ENCODE measurements around the gene ACVR2B. TPM values are rescaled to one million over a fixed set of nuclear protein-coding genes. Genes with fewer than 3 reads are reported as not detected.

ACVR2B gene
- total RNA-seq, 1 experiment from 2014 or later, result 2.8 TPM

Other genes starting within 250 kb of the ACVR2B start
- 0.33 TPM for gene SLC22A13, start 188.1 kb upstream of the ACVR2B start, total RNA-seq (2021; ENCODE audit: unreplicated experiment)
- 0.13 TPM for gene SLC22A14, start 171.6 kb upstream of the ACVR2B start, total RNA-seq (2021; ENCODE audit: unreplicated experiment)
- 6.6 TPM for gene XYLB, start 107.1 kb upstream of the ACVR2B start, total RNA-seq (2021; ENCODE audit: unreplicated experiment)
- gene EXOG, start 42.5 kb downstream of the ACVR2B start, total RNA-seq (2021; ENCODE audit: unreplicated experiment), result 12.5 TPM
- 0.69 TPM for gene SCN5A, start 195.8 kb downstream of the ACVR2B start, total RNA-seq (2021; ENCODE audit: unreplicated experiment)